Activated CD4-positive, CD25-positive, alpha-beta regulatory T cell treated with anti-CD3 and anti-CD28 coated beads, Interleukin-2, amount 50 U/mL, for 16 hours (primary cell): ENCODE data around the gene PTPN6.
"Not testable (repeated sequence)": the region's sequence is repeated elsewhere in the genome, so short reads cannot be mapped to it uniquely, and the experiment has no call there.

Experiments
- DNase-seq: peaks from one replicate; pipeline ENCODE4 v3.0.0-alpha.2; 2020; ENCODE audit warnings: low read depth, low spot score

Gene PTPN6

GRCh38 chr12:6950811-6951540, at the start of gene PTPN6:
TSS of gene PTPN6 (plus strand) at chr12:6951356. CDS start at chr12:6951513, 157 bp downstream.
- no peak for DNase-seq

DNA sequence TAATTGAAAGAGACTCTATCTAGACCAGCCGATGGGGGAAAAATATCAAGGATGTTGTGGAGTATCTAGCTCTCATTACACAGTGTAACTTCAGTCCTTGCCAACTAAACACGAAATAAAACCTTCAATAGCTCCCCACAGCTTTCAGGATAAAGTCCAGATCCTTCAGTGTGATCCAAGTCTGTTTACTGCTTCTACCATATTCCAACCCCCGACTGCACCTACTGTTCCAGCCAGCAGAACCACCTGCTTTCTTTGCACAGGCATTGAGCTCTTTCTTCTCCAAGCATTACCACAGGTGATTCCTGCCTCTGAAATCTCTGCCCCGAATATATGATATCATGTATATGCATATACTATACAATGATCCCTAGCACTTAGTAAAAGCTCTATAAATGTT, 48.7 kb upstream of the PTPN6 start:
- no peak for DNase-seq

DNA sequence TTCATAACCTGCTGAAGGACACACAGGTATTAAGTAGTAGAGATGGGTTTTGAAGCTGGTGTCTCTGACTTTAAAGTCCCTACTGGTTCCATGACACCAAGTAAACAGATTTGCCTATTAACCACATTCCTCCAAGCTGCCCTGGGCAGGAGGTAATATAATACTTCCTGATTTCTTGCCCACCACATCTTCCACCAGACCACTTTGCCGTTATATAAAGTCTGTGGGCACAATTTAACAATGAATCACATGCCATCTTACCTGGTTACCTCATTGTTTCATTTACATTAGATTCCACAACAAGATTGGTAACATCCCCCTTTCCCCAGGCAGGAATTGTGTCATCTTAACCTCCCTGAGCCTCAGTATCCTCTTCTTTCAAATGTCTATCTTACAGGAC, 47.4 kb upstream of the PTPN6 start:
- DNase-seq, result no peak

GRCh38 chr12:6904280-6905276, 46.6 kb upstream of the PTPN6 start, which contains the start of gene LRRC23:
TSS of gene LRRC23 (plus strand) at chr12:6904822. CDS start at chr12:6905634, 812 bp downstream.
- peak; percentile 96 for DNase-seq

DNA sequence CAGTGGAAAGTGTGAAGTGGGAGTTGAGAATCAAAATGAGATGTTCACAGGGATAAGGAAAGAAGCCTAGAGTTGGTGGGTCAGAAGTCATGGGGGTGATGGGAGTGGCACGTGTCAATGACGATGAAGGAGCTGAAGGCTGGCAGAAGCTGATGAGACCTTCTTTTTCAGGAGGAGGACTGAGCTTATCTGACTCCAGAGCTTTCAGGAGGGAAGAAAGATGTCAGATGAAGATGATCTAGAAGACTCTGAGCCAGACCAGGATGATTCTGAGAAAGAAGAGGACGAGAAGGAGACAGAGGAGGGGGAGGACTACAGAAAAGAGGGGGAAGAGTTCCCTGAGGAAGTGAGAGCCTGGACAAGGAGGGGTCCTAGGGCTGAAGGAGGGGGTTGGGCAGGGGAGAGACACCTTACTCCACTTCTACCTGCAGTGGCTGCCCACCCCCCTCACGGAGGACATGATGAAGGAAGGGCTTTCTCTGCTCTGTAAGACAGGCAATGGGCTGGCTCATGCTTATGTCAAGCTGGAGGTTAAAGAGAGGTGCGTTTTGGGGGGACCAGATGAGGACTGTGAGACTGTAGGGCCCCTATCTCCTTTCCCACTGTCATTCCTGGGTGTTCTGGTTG, 45.6 kb upstream of the PTPN6 start:
- DNase-seq, result no peak

DNA sequence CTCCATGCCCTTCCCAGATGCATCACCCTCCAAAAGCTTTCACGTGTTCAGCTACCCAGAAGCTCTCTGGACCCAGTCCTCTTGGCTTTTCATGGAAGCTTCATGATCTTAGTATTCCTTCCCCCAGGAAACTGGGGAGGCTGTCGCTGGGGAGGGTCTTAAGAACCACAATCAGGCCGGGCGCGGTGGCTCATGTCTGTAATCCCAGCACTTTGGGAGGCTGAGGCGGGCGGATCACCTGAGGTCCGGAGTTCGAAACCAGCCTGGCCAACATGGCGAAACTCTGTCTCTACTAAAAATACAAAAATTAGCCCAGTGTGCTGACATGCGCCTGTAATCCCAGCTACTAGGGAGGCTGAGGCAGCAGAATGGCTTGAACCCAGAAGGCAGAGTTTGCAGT, 43.0 kb upstream of the PTPN6 start:
- not testable (repeated sequence) for DNase-seq

DNA sequence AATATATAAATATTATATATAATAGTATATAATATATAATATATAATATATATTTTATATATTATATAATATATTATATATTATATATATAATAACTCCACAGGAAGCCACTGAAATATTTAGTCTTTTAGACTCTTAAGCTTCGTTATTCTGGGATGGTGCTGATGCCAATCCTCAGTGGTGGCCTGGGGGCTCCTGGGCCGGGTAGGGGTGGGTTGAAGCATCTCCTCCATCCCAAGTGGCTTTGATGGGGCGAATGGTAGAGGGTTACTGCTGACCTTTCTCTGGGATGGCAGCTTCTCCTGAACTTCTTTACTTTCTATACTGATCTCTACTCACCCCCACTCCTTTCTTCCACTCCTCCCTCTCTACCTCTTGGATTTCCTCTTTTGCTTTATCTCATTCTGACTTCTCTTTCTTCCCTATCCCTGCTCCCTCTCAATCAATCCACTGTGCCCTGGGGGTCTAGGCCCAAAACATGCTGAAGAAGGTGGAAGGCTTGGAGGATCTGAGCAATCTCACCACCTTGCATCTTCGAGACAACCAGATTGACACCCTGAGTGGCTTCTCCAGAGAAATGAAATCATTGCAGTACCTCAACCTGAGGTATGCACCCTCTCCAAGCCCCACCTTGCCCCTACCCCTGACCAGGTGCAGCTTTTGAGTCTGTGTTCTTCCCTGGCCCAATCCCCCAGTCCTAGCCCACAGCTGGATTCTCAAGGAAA, 41.6 kb upstream of the PTPN6 start:
- no peak for DNase-seq

- DNase-seq, result no peak
Observed at GRCh38 chr12:6912164-6912935, 38.8 kb upstream of the PTPN6 start.

DNA sequence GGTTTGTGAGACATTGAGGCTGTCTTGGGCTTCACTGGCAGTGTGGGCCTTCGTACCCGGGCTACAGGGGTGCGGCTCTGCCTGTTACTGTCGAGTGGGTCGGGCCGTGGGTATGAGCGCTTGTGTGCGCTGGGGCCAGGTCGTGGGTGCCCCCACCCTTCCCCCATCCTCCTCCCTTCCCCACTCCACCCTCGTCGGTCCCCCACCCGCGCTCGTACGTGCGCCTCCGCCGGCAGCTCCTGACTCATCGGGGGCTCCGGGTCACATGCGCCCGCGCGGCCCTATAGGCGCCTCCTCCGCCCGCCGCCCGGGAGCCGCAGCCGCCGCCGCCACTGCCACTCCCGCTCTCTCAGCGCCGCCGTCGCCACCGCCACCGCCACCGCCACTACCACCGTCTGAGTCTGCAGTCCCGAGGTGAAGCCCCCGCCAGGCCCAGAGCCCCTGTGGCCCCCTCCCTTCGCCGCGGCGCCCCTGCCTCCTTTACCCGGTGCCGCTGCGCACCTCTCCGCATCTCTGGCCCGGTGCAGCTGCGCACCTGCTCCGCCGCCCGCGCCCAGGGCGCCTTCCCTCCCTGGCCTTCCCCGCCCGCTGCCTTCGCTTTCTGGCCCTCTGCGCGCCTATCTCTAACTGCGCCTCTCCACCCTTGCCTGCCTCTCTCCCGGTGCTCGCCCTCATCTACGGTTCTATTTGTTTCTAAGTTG, 36.8 kb upstream of the PTPN6 start, which contains the start of gene ENO2:
TSS of gene ENO2 (plus strand) at position 335 of the 701 bp plus-strand sequence. CDS start 1,253 bp downstream, outside the sequence.
- peak; percentile 68 for DNase-seq

- DNase-seq, result no peak
Observed at GRCh38 chr12:6914947-6915788, 36.0 kb upstream of the PTPN6 start.

DNA sequence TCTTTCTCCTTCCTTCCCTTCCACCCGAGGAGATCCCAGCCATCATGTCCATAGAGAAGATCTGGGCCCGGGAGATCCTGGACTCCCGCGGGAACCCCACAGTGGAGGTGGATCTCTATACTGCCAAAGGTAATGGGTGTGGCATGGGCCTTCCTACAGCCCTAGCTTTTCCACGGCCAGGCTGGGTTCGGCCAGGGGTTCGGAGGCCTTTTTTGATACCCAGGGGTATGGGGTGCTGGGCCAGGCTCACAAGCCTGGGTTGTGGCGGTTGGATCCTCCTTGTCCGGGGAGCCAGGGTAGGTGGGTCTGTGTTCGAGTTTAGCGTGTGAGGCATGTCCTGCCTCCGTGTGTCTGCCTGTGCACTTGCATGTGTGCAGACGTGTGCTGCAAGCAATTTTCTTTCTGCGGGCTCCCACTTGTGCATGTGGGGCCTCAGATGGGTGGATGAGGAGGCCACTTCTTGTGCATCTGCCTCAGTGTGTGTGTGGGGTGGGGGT, 35.3 kb upstream of the PTPN6 start:
- no peak for DNase-seq

DNA sequence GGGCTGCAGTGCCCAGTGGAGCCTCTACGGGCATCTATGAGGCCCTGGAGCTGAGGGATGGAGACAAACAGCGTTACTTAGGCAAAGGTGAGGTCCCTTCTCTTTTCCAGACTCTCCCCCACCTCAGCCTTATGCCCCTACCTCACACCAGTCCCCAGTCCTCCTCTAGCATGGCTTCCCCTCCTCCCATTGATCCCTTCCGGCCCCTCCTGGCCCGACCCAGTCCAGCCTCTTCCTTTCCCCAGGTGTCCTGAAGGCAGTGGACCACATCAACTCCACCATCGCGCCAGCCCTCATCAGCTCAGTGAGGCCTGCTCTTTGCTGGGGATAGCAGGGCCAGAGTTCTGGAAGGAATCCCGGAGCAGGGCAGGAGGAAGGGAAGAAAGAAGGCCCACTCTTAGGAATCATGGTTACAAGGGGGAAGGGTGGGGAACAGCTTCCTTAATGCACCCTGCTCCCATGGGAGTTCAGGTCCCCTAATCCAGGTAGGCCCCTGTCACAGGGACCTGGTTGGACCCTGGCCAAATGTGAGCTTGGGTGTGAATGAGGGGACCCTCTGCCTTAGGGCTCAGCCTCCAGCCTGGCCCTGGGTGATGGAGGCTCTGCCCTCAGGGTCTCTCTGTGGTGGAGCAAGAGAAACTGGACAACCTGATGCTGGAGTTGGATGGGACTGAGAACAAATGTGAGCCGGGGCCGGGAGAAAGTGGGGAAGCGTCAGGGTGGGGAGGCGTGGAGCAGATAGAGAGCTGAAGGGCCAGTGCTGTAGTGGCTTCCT, 34.5 kb upstream of the PTPN6 start:
- DNase-seq, result no peak

- DNase-seq, result no peak
Observed at GRCh38 chr12:6917491-6918231, 33.5 kb upstream of the PTPN6 start.

- no peak for DNase-seq
Observed at GRCh38 chr12:6919588-6919987, 31.6 kb upstream of the PTPN6 start.

- DNase-seq, result no peak
Observed at GRCh38 chr12:6921539-6921938, 29.6 kb upstream of the PTPN6 start.

GRCh38 chr12:6921996-6922946, 28.9 kb upstream of the PTPN6 start:
- DNase-seq, result no peak
